AG08396 (cell line): ENCODE data around the gene SDR9C7.
"Not testable (repeated sequence)": the region's sequence is repeated elsewhere in the genome, so short reads cannot be mapped to it uniquely, and the experiment has no call there.

Experiments used
- DNase-seq: peaks from one replicate; pipeline ENCODE4 v3.0.0; 2012; ENCODE audit warnings: low spot score, mixed read lengths

Gene SDR9C7

DNA sequence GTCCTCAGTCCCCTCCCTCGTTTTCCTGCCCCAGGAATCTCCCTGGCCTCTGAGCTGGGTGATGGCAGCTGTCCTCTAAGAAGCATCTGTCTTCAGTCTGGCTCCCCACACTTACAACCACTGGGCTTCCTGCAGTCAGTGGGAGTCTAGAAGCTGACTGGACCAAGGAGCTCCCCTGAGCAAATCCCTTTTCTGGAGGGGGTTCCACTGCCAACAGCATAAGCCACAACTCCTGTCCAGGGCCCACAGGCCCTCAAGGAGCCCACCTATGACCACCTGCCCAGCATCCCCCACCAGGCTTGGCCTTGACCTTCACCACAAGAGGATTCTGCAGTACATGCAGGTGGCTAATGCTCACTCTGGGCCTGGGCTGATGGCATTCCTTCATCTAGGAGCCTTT, 19.1 kb upstream of the SDR9C7 start:
- DNase-seq: peak; percentile 1

DNA sequence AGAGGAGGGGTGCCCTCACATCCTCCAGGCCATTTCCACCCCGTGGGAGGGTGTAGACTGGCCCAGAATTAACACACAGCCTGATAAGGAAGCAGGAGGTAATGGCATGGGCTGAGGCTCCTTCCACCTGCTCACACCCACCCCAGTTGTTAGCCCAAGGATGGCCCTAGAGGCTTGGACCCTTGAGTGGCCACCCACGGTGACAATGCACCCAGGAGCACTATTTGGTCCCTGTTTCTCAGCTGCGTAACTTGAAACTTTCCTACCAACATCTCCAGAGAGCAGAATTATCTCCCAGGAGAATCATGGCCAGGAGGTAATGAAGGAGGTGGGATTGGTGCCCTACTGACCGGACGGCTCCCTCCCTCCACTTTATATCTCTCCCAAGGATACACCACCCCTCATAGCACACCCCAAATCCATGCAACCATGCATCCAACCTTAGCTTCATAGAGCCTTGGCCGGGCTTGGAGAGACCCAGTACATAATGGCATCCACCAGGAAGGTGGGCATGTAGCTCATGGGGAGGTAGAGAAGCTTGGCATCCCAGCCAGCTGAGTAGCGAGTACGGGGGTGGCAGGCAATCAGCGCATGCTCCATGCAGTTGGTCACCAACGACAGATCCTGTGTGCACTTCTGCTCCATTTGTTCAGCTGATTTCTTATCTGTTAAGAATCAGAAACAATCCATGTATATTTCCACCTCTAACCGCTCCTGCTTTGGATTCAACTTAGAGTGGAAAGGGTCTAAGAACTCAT, 17.6 kb upstream of the SDR9C7 start:
- peak; percentile 3 for DNase-seq

DNA sequence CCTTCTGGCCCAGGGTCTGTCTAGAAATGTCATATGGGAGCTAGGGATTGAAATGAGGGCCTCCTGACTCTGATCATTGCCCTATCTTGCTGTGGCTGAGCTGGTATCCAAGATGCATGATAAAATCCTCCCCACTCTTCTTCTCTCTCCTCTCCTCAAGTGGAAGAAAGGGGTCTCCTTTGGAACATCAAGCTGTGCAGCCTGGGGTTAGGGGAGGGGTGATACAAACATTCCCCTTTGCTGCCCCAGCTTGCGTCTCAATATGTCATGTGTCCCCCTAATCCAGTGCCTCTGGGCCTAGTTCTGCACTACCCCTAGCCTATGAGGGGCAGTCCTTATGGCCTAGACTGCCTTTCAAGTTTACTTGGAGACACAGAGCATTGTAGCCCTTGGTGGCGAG, 14.7 kb upstream of the SDR9C7 start:
- DNase-seq: no peak

DNA sequence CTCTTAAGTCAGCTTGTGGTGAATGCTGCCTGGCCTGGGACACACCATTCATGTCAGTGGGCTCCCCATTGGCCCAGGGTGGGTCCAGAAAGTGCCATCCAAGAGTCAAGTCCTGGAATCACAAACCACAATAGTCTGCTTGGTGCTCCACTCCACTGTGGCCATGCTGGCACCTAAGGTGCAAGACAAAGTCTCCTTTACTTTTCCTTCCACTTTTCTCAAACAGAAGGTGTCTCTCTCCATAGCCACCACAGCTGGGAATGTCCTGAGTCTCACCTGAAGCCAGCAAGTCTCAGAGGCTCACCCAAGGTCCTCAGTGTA, 14.2 kb upstream of the SDR9C7 start:
- DNase-seq: no peak

DNA sequence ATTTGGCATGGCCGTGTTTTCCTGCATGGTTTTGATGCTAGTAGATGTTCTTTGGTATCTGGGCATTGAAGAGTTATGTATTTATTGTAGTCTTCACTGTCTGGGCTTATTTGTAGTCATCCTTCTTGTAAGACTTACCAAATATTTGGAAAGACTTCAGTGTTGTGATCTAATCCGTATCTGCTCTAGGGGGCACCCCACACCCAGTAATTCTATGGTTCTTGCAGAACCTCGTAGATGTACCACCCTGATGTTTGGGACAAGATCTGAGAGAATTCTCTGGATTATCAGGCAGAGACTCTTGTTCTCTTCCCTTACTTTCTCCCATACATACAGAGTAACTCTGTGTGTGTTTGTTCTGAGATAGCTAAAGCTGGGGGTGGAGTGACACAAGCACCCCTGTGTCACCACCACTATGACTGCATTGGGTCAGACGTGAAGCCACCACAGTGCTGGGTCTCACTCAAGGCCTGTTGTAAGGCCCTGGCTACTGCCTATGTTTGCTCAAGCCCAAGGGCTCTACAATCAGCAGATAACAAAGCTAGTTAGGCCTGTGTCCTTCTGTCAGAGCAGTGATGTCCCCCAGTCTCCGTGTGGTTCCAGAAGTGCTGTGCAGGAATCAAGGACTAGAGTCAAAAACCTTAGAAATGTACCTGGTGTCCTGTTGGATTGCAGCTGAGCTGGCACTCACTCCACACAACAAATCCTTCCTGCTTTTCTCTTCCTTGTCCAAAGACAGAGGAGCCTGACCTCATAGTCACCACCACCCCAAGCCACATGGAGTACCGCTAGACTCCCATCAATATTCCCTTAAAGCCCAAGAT, 13.6 kb upstream of the SDR9C7 start:
- no peak for DNase-seq

DNA sequence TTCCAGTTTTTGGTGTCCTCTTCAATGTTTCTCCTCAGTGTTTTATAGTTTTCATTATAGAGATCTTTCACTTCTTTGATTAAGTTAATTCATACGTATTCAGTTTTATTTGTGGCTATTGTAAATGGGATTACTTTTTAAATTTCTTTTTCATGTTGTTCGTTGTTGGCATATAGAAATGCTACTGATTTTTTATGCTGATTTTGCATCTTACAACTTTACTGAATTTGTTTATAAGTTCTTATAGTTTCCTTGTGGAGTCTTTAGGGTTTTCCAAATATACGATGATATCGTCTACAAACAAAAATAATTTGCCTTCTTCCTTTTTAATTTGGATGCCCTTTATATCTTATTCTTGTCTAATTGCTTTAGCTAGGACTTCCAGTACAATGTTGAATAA, 9.7 kb upstream of the SDR9C7 start:
- no peak for DNase-seq

DNA sequence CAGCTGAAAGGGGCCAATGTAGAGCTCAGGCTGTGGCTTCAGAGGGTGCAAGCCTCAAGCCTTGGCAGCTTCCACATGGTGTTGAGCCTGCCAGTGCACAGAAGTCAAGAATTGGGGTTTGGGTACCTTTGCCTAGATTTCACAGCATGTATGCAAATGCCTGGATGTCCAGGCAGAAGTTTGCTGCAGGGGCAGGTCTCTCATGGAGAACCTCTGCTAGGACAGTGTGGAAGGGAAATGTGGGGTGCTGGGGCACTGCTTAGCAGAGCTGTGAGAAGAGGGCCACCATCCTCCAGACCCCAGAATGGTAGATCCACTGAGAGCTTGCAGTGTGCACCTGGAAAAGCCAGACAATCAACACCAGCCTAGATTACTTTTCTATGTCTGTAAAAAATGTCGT, 9.2 kb upstream of the SDR9C7 start:
- DNase-seq: not testable (repeated sequence)

DNA sequence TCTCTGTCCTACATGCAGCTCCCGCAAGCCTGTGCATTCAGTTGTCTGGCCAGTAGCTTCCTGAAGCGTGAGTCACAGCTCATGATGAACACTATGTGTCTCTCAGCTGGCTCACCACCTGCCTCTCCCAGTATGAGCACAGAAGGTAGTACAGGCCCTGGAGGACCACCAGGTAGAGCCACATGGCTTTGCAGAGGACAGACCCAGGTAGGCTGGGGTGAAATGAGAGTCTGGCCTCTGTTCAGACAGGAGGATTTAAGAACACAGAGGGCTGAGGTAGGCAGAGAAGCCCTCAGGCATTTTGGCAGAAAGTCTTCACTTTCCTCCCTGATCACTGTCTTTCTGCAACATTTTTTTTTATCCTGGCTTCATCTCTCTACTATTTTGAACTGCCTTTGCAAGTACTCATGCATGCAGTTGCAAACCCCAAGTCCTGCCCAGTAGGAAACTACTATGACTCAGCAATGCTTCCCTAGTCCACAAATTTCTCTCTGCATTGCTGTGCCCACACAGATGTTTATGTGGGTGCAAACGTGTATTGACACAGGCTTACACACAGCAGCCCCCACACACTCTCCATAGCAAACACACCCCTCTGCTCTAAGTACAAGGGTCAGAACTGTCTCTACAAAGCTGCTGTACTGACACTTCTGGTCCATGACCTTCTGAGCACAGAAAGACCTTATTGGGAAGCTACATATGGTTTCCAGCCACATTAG, 7.2 kb upstream of the SDR9C7 start:
- DNase-seq: peak; percentile 51

DNA sequence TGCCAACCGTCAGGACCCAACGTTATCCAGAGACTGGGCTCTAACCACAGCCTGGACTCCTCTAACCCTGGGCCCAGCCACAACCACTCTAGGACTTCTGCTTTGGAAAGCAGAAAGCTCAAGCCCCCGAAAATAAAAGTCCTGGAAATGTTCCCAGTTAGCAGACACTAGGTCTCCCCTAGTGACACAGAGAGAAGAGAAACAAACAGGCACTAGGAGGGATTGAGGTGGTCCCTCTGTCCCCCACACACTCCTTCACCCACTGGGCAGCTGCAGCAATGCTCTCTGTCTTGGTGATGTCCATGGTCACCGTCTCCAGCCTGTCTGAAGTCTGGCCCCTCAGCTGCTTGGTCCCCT, 6.7 kb upstream of the SDR9C7 start:
- not testable (repeated sequence) for DNase-seq

DNA sequence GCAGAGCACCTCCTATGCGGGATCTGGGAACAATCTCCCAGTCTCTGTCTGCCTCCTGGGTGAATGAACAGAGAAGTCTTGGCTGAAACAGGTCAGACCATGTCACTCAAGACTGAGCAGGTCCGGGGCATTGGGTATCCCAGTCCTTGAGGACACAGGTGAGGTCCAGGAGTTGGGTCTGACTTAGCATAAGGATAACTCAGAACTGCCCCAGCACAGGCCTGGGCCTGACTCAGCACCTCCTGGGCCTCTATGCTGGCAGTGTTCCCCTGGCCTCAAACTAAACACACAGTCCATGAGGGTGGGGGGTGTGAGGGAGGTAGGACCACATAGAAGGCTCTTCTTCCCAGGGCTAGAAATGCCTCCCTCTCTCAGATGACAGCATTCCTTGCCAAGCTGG, 1.5 kb upstream of the SDR9C7 start:
- DNase-seq: no peak

DNA sequence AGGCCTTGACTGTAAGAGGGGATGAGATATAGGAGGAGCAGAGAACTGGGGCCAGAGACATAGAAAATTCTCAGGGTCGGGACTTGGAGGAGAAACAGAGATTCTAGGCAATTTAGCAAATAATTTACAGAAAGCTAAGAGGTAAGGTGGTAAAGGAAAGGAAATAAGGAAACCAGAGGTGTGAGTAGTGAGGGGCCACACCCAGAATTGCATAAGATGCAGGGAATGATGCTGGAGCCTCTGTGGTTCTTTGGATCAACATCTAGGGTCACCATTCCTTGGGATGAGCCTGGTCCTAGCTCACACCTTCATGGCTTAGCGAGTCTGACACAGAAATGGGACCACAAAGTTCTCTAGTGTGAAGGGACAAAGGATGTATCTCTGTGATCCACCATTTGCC, 949 bp upstream of the SDR9C7 start:
- DNase-seq: no peak

DNA sequence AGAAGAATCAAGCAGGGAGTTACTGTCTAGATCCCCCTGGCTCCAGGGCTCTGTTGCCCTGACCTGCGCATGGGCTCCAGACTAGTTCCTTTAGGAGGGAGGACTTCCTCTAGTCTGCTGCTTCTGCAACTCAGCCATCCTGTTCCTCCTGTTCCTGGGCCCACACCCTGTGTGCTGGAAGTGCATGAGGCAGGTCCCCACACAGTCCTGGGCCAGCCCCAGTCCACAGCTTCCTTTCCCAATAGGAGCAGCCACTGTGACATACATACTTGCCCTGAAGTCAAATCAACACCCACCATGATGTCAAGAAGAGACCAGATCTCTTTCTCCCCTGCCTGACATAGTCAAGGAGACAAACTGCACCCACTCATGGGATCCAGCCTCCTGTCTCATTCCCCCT, 1.3 kb downstream of the SDR9C7 start:
- DNase-seq: no peak

DNA sequence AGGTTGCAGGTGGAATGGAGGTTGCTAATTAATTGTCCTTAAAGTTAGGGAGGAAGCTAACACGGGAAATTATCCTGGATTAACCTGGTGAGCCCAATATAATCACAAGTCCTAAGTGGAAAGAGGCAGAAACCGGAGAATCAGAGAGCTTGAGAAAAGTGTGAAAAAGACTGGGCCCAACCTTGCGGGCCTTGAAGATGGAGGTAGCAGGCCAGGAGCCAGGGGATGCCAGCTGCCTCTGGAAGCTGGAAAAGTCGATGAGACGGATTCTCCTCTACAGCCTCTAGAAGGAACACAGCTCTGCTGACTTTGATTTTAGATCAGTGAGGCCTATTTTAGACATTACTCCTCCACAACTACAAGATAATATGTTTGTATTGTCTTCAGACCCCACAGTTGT, 2.1 kb downstream of the SDR9C7 start:
- no peak for DNase-seq

DNA sequence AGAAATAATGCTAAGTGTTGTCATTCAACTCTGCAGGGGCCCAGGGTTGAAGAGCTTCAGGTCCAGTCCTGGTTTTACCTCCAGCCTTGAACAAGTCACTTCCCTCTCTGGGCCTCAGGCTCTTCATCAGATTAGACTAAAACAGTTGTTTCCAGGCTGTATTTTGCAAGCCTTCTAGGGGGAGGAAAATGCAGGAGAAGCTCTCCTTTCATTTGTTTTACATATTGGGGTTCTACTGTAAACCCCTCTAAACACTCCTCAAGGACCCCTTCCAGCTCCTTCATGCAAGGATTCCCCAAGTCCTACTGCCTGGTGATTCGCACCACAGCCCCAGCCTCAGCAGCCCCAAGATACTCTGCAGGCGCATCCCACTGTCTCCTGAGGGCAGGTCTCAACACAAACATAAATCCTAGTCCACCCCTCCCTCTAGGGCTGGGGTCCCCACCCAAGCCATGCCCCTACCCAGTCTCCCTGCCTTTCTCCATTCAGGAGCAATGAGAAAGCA, 2.7 kb downstream of the SDR9C7 start:
- no peak for DNase-seq

DNA sequence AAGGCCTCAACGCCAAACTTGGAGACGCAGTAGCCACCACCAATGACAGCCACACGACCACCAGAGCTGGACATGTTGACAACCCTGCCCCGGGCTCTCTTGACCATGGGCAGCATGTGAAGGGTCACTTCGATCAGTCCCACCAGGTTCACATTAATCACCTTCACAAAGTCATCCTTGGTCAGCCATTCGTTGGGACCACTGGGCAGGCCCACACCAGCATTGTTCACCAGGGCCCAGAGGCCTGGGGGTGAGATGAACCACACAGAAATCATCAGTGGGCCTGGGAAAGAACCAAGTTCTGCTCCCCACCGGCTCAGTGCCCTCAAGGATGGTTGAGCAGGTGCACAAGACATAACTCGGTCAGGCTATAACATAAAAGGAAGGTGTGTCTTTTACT, 4.0 kb downstream of the SDR9C7 start:
- DNase-seq: no peak

DNA sequence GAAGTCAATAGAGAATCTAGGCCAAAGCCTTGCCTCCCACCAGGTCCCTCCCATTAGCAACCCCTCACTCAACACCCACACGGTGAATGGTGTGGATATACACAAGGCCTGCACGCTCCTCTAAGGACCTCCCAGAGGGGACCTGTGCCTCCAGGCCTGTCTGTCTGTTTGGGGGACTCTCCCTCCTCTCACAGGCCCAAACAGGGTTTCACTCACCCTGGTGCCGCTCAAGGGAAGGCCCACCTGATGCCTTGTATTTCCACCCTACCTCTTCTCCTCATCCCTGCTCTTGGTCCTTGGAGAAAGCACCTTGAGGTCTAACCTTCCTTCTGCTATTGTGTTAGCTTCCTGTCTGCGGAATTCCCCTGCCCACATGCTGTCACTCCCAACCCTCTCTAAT, 4.4 kb downstream of the SDR9C7 start:
- no peak for DNase-seq

DNA sequence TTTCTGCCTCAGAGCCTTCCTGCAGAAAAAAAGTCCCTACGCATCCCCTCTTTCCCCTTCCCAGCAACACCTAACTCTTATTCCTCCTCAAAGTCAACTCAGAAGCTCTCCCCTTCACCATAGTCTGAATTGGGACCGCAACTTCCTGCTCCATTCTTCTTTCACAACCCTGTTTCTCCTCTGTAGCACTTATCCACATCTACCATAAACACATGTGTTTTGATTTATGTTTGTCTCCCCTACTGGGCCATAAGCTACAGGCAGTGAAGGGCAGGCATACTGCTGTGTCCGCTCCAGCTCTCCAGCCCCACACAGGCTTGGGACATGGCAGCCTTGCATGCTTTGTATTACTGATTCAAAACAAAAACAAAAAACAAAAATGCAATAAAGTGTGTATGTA, 5.9 kb downstream of the SDR9C7 start:
- DNase-seq: no peak

DNA sequence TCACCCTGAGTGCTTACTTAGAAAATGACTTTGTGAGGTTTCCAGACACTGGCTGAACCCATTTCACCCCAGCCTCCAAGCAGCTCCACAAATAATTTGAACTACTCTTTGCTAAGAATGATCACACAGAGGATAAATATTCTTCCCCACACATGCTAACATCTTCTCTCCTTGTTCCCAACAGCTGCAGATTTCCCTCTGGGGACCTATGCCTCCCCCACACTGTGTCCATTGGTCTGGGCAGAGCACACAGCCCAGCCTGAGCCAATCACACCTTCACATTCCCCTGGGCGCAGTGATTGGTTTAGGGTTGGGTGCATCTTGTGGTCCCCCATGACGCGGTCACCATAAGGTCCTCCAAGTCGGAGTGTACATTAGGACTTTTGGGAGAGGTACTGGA, 6.9 kb downstream of the SDR9C7 start:
- DNase-seq: no peak

DNA sequence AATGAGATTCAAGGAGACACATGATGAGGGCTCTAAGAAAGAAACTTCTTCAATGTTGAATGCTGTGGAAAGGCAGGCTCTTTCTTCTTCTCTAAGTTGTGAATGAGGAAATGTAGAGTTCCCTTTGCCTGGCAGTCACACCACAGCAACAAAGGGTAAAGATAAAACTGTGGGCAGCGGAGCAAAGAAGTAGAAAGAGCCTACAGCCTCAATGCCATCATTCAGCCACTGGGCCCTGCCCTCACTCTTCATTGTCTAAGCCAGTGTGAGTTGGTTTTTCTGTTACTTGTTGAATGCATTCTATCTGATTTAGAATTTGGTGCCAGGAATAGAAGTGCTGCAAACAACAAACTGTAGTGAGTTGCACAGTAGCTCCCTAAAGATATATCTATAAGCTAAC, 12.2 kb downstream of the SDR9C7 start:
- no peak for DNase-seq

DNA sequence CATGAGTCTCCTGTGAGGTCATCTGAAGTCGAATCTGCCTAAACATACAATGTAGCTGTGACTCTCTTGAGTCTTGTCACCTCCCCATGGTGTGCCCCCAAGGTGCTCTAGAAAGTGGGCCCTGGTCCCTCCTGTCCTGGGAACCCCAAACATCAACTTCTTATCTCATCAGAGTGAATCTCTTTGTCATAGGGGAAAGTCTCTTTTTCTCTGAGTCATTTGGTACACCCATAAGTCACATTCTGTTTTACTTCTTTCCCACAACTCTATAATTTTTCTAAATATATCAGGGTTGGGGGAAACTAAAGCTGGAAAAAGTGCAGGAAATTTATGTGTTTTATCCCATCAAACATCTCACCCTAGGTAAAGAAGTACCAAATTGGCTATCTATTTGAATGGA, 12.9 kb downstream of the SDR9C7 start:
- no peak for DNase-seq

DNA sequence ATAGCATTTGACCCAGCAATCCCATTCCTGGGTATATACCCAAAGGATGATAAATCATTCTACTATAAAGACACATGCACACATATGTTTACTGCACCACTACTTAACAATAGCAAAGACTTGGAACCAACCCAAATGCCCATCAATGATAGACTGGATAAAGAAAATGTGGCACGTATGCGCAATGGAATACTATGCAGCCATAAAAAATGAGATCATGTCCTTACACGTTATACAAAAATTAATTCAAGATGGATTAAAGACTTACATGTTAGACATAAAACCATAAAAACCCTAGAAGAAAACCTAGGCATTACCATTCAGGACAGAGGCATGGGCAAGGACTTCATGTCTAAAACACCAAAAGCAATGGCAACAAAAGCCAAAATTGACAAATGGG, 16.1 kb downstream of the SDR9C7 start:
- not testable (repeated sequence) for DNase-seq

DNA sequence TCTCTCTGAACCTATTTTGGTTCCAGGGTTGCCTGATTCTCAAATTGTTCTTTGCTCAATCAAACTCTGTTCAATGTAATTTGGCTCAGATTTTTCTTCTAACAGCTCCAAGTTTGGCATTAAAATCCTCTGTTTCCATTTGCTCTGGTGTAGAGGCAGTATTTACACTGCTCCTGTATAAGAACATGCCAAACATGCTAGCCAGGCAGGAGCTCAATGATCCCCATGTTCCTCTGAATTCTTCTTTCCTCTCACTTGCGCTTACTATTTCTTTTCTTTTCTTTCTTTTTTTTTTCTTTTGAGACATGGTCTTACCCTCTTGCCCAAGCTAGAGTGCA, 17.2 kb downstream of the SDR9C7 start:
- no peak for DNase-seq

DNA sequence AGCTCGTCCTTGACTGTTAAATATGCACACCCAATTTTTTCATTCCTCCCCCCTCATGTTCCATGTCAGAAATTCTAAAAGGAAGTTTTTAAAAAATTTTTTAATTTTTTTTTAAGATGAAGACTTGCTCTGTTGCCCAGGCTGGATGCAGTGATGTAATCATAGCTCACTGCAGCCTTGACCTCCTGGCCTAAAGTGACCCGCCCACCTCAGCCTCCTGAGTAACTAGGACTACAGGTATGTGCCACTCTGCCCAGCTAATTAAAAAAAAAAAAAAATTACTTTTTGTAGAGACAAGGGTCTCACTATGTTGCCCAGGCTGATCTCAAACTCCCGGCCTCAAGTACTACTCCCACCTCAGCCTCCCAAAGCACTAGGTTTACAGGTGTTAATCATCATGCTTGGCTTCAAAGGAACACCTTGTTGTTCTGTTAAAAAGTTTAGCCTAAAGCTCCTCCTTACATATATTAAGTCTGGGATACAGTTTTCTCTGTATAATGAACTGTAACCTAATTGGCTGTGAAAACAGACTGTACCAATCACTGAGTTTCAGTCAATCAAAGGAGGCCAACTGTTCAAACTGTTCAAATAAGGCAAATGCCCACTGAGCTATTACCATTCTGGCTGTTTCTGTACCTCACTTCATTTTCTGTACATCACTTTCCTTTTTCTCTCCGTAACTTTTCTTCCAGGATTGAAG, 17.8 kb downstream of the SDR9C7 start:
- no peak for DNase-seq
